SK-N-SH (cell line): ENCODE measurements around the gene IZUMO1. TPM values are rescaled to one million over a fixed set of nuclear protein-coding genes. Genes with fewer than 3 reads are reported as not detected.

ENCODE experiments used
- CTCF ChIA-PET: fragments of 300-600, 350-600 bp; formaldehyde crosslinking; extraction: SDS; loops from one replicate; lab custom pipeline; 2021; lab: Yijun Ruan, JAX
- POLR2A ChIA-PET: fragments of 350-600 bp; sonication (Branson Sonifier 250); formaldehyde crosslinking; extraction: SDS; loops from one replicate; lab custom pipeline; 2020; ENCODE audit warnings: antibody characterized with exemption, inconsistent platforms; lab: Yijun Ruan, JAX
- DNase-seq: peaks from one replicate; pipeline ENCODE4 v3.0.0; 2012
- H2AFZ ChIP-seq: fragments of 200-600 bp; sonication (generic); 2 replicates; pipeline ENCODE4 v1.8.1; 2016; ENCODE audit warnings: antibody characterized with exemption, mild to moderate bottlenecking, low read depth
- H3F3A ChIP-seq: fragments of 200-600 bp; sonication (generic); replicated peaks from 2 replicates; pipeline ENCODE3; 2016; ENCODE audit warnings: antibody characterized with exemption, mild to moderate bottlenecking; ENCODE audit not compliant: insufficient read depth
- H3K27ac ChIP-seq, 2 experiments: fragments of 200-500 bp in 1 of 2; fragments of 200-600 bp in 1 of 2; sonication (Bioruptor generic) in 1 of 2; sonication (generic), shearing (Covaris generic) in 1 of 2; 2 replicates each; pipeline versions ENCODE4 v1.5.1 to v1.6.1; 2014 to 2016; ENCODE audit warnings: low read depth in 2 of 2, inconsistent platforms in 1 of 2, low read length in 1 of 2, mild to moderate bottlenecking in 1 of 2, mixed read lengths in 1 of 2
- H3K27me3 ChIP-seq: fragments of 200-600 bp; sonication (generic), shearing (Covaris generic); 2 replicates; pipeline ENCODE4 v1.6.1; 2016; ENCODE audit warnings: mixed run types; ENCODE audit not compliant: insufficient read depth
- H3K36me3 ChIP-seq, 2 experiments: fragments of 200-500 bp in 1 of 2; fragments of 200-600 bp in 1 of 2; sonication (Bioruptor generic) in 1 of 2; sonication (generic) in 1 of 2; replicated peaks in 1 of 2; 2 replicates each; pipeline versions ENCODE3 to v1.5.1; 2014 to 2016; ENCODE audit warnings: low read length in 1 of 2, mild to moderate bottlenecking in 1 of 2; ENCODE audit not compliant: insufficient read depth in 2 of 2, control insufficient read depth in 1 of 2
- H3K4me1 ChIP-seq, 2 experiments: fragments of 200-500 bp in 1 of 2; fragments of 200-600 bp in 1 of 2; sonication (Bioruptor generic) in 1 of 2; sonication (generic), shearing (Covaris generic) in 1 of 2; 2 replicates each; pipeline versions ENCODE4 v1.5.1 to v1.6.1; 2014 to 2016; ENCODE audit warnings: low read depth in 1 of 2, low read length in 1 of 2, mixed run types in 1 of 2; ENCODE audit not compliant: insufficient read depth in 2 of 2, control insufficient read depth in 1 of 2
- H3K4me2 ChIP-seq: fragments of 200-600 bp; sonication (generic), shearing (Covaris generic); 2 replicates; pipeline ENCODE4 v1.6.1; 2017; ENCODE audit warnings: mixed run types
- H3K4me3 ChIP-seq, 2 experiments: fragments of 200-500 bp in 1 of 2; fragments of 200-600 bp in 1 of 2; sonication (Bioruptor generic) in 1 of 2; sonication (generic), shearing (Covaris generic) in 1 of 2; 2 replicates each; pipeline versions ENCODE4 v1.5.1 to v1.8.1; 2014 to 2016; ENCODE audit warnings: low read depth in 2 of 2, inconsistent platforms in 1 of 2, low read length in 1 of 2, mild to moderate bottlenecking in 1 of 2, mixed read lengths in 1 of 2, moderate library complexity in 1 of 2
- H3K79me2 ChIP-seq: fragments of 200-600 bp; sonication (generic); 2 replicates; pipeline ENCODE4 v1.8.1; 2017; ENCODE audit warnings: mild to moderate bottlenecking; ENCODE audit not compliant: insufficient read depth
- H3K9ac ChIP-seq: fragments of 200-600 bp; sonication (generic); 2 replicates; pipeline ENCODE4 v1.6.1; 2017; ENCODE audit warnings: mixed run types
- H3K9me2 ChIP-seq: fragments of 200-600 bp; sonication (generic); 2 replicates; pipeline ENCODE4 v1.6.1; 2017; ENCODE audit warnings: mixed run types
- H3K9me3 ChIP-seq: fragments of 200-600 bp; sonication (generic); 2 replicates; pipeline ENCODE4 v1.6.1; 2017; ENCODE audit warnings: mixed run types, mild to moderate bottlenecking, moderate library complexity
- H4K20me1 ChIP-seq: fragments of 200-600 bp; sonication (generic); 2 replicates; pipeline ENCODE4 v1.6.1; 2017; ENCODE audit warnings: mild to moderate bottlenecking, mixed run types; ENCODE audit not compliant: insufficient read depth
- ELF1 ChIP-seq: IDR thresholded peaks from 2 replicates; pipeline ENCODE4 v1.4.0; 2012
- FOXJ3 ChIP-seq: sonication (generic); formaldehyde crosslinking; IDR thresholded peaks from 2 replicates; pipeline ENCODE4 v1.5.1; 2020; ENCODE audit warnings: mild to moderate bottlenecking, missing genetic modification reagents
- PBX3 ChIP-seq: IDR thresholded peaks from 2 replicates; pipeline ENCODE4; 2012
- POLR2AphosphoS5 ChIP-seq: IDR thresholded peaks from 2 replicates; pipeline ENCODE4 v1.6.1; 2012; ENCODE audit warnings: low read depth, low read length
- RAD21 ChIP-seq: IDR thresholded peaks from 2 replicates; pipeline ENCODE4 v1.6.1; 2012; ENCODE audit warnings: mild to moderate bottlenecking, low read length
- RFX5 ChIP-seq: IDR thresholded peaks from 2 replicates; pipeline ENCODE4 v1.6.1; 2012; ENCODE audit warnings: mild to moderate bottlenecking, improper control_type of control experiment, low read length
- RXRA ChIP-seq: IDR thresholded peaks from 2 replicates; pipeline ENCODE4 v1.4.0; 2012; ENCODE audit warnings: low read depth, mild to moderate bottlenecking, borderline replicate concordance
- SMC3 ChIP-seq: IDR thresholded peaks from 2 replicates; pipeline ENCODE4 v1.6.1; 2012; ENCODE audit warnings: low read depth, low read length, improper control_type of control experiment
- TAF1 ChIP-seq: IDR thresholded peaks from 2 replicates; pipeline ENCODE4 v1.6.1; 2012; ENCODE audit warnings: low read depth, mild to moderate bottlenecking, low read length, moderate library complexity, borderline replicate concordance
- TCF12 ChIP-seq: IDR thresholded peaks from 2 replicates; pipeline ENCODE4 v1.4.0; 2012
- TEAD4 ChIP-seq: IDR thresholded peaks from 2 replicates; pipeline ENCODE4 v1.4.0; 2012; ENCODE audit warnings: mild to moderate bottlenecking, borderline replicate concordance; ENCODE audit not compliant: insufficient read depth
- USF2 ChIP-seq: fragments of 150-350 bp; IDR thresholded peaks from 2 replicates; pipeline ENCODE4 v1.6.1; 2017; ENCODE audit warnings: antibody characterized with exemption, low read length, low read depth, borderline replicate concordance
- YY1 ChIP-seq: IDR thresholded peaks from 2 replicates; pipeline ENCODE4 v1.4.0; 2012; ENCODE audit warnings: low read depth, mild to moderate bottlenecking
- WGBS: methylation state at CpG from one replicate; pipeline ENCODE4 v1.1.6; 2017; ENCODE audit warnings: low lambda C conversion rate; 5-methylcytosine and 5-hydroxymethylcytosine counted together
- polyA plus RNA-seq, 3 experiments: library from polyadenylated mRNA; depleted of rRNA; stranded (reverse); fragments of >200 nt; gene quantifications; 2 replicates each; pipeline ENCODE4 v1.2.3, GENCODE V29; 2012
- TF ChIP-seq, protein P1 (sequence below): fragments of 150-350 bp; IDR thresholded peaks from 2 replicates; pipeline ENCODE4 v1.6.1; 2016; ENCODE audit warnings: mild to moderate bottlenecking, low read depth, low read length
- TF ChIP-seq, protein P2 (sequence below): IDR thresholded peaks from 2 replicates; pipeline ENCODE4 v1.4.0; 2012; ENCODE audit warnings: low read depth, borderline replicate concordance
- TF ChIP-seq, protein P3 (sequence below): IDR thresholded peaks from 2 replicates; pipeline ENCODE4 v1.6.1; 2012; ENCODE audit warnings: mild to moderate bottlenecking, low read depth, low read length, moderate library complexity

Gene IZUMO1
- polyA plus RNA-seq, 1 of the 3 experiments (the other 2 are of a cell fraction), result 0.03 TPM

DNA sequence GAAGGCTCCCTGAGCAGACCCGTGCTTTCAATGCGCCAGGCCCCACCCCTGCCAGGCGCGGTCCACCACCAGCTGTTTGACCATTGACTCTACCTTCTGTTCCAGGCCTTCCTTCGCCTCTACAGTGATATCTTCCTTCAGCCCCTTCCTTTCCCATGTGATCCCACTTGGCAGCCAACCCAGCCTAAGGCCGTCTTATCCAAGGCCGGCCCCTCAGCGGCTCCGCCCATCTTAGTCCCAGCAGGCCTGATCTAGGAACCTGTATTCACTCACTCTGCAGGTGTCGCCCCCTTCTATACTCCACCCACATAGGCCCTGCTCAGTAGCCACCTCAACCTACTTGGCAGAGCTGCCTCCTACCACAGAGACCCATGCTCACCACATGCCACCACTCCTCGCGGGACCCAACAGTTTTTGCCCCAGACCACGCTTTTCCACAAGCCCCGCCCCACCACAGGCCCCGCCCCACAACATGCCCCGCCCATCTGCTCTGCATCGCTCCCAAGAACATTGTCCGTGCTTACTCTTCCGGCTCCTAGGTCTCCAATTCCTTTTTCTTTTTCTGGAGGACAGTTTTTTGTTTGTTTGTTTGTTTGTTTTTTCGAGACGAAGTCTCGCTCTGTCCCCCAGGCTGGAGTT is 9.2 kb downstream of the IZUMO1 start:
- no peak overlapping the region for H2AFZ ChIP-seq
- peak; percentile 66 for DNase-seq
- CTCF ChIA-PET, result no interaction called here

More for the DNA sequence above, 9.2 kb downstream of the IZUMO1 start:
- TF ChIP-seq ELF1, result no peak
- no peak for TF ChIP-seq RXRA
- no peak for TF ChIP-seq PBX3
- TF ChIP-seq, protein P1, sequence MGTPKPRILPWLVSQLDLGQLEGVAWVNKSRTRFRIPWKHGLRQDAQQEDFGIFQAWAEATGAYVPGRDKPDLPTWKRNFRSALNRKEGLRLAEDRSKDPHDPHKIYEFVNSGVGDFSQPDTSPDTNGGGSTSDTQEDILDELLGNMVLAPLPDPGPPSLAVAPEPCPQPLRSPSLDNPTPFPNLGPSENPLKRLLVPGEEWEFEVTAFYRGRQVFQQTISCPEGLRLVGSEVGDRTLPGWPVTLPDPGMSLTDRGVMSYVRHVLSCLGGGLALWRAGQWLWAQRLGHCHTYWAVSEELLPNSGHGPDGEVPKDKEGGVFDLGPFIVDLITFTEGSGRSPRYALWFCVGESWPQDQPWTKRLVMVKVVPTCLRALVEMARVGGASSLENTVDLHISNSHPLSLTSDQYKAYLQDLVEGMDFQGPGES, result no peak
- TF ChIP-seq TAF1, result no peak
- no peak for TF ChIP-seq SMC3
- no peak for TF ChIP-seq FOXJ3 (CRISPR knock-in tag)
- TF ChIP-seq USF2, result no peak
- TF ChIP-seq RAD21, result no peak
- no peak for TF ChIP-seq TCF12
- no peak for TF ChIP-seq RFX5
- TF ChIP-seq, protein P2, sequence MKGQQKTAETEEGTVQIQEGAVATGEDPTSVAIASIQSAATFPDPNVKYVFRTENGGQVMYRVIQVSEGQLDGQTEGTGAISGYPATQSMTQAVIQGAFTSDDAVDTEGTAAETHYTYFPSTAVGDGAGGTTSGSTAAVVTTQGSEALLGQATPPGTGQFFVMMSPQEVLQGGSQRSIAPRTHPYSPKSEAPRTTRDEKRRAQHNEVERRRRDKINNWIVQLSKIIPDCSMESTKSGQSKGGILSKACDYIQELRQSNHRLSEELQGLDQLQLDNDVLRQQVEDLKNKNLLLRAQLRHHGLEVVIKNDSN, result no peak
- TF ChIP-seq YY1, result no peak
- TF ChIP-seq, protein P3, sequence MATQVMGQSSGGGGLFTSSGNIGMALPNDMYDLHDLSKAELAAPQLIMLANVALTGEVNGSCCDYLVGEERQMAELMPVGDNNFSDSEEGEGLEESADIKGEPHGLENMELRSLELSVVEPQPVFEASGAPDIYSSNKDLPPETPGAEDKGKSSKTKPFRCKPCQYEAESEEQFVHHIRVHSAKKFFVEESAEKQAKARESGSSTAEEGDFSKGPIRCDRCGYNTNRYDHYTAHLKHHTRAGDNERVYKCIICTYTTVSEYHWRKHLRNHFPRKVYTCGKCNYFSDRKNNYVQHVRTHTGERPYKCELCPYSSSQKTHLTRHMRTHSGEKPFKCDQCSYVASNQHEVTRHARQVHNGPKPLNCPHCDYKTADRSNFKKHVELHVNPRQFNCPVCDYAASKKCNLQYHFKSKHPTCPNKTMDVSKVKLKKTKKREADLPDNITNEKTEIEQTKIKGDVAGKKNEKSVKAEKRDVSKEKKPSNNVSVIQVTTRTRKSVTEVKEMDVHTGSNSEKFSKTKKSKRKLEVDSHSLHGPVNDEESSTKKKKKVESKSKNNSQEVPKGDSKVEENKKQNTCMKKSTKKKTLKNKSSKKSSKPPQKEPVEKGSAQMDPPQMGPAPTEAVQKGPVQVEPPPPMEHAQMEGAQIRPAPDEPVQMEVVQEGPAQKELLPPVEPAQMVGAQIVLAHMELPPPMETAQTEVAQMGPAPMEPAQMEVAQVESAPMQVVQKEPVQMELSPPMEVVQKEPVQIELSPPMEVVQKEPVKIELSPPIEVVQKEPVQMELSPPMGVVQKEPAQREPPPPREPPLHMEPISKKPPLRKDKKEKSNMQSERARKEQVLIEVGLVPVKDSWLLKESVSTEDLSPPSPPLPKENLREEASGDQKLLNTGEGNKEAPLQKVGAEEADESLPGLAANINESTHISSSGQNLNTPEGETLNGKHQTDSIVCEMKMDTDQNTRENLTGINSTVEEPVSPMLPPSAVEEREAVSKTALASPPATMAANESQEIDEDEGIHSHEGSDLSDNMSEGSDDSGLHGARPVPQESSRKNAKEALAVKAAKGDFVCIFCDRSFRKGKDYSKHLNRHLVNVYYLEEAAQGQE, result no peak
- no peak for TF ChIP-seq POLR2AphosphoS5
- TF ChIP-seq TEAD4, result no peak
- POLR2A ChIA-PET, result no interaction called here
- H3K4me2 ChIP-seq, result no peak overlapping the region
- no peaks in the 10 kb centered on the region for H3K36me3 ChIP-seq
- WGBS, result 89% methylated on average over 20 of the region's 22 CpGs
- H3K4me1 ChIP-seq, result peaks cover 0 to 16% of the 10 kb centered on the region in 2 experiments; a peak in 1 of 4 replicates
- H3K9me2 ChIP-seq, result no peaks in the 10 kb centered on the region
- H3K4me3 ChIP-seq, result no peak overlapping the region
- H4K20me1 ChIP-seq, result no peaks in the 10 kb centered on the region
- H3K27me3 ChIP-seq, result no peaks in the 10 kb centered on the region
- no peak overlapping the region for H3K27ac ChIP-seq
- H3F3A ChIP-seq, result peaks cover 7% of the 10 kb centered on the region
- no peak overlapping the region for H3K9ac ChIP-seq
- H3K9me3 ChIP-seq, result no peaks in the 10 kb centered on the region
- no peaks in the 10 kb centered on the region for H3K79me2 ChIP-seq
